Body of pancreas (tissue), 4 donors: ENCODE measurements around the gene IL1R1.

Experiments
- CTCF ChIP-seq, 7 experiments: fragments of 450-650 bp in 4 of 7; fragments of 200-600 bp in 3 of 7; sonication (generic) in 3 of 7; IDR thresholded peaks; one replicate each; pipeline ENCODE4 v1.5.1; 2016 to 2019; ENCODE audit warnings: antibody characterized with exemption in 7 of 7
- POLR2A ChIP-seq, 3 donors: fragments of 450-650 bp; IDR thresholded peaks; one replicate each; pipeline ENCODE4 v1.6.1; 2016; ENCODE audit warnings: antibody characterized with exemption in 3 of 3, mild to moderate bottlenecking in 2 of 3

- TF ChIP-seq CTCF (IDR thresholded peaks at IDR 0.05) = no peak
- TF ChIP-seq POLR2A (IDR thresholded peaks at IDR 0.05) = no peak
These were observed 30.2 kb downstream of the IL1R1 start for GRCh38 chr2:102172745-102173144.
